GM21737 (cell line): Measurements from ENCODE around the gene FAM199X.
"Not testable (repeated sequence)": the region's sequence is repeated elsewhere in the genome, so short reads cannot be mapped to it uniquely, and the experiment has no call there.

ENCODE experiments used
- ATAC-seq: cut with Tn5 transposase; IDR thresholded peaks from one replicate; pipeline ENCODE4 v1.9.1; 2021; ENCODE audit warnings: mild to moderate bottlenecking, moderate library complexity; ENCODE audit not compliant: unreplicated experiment

FAM199X gene

DNA sequence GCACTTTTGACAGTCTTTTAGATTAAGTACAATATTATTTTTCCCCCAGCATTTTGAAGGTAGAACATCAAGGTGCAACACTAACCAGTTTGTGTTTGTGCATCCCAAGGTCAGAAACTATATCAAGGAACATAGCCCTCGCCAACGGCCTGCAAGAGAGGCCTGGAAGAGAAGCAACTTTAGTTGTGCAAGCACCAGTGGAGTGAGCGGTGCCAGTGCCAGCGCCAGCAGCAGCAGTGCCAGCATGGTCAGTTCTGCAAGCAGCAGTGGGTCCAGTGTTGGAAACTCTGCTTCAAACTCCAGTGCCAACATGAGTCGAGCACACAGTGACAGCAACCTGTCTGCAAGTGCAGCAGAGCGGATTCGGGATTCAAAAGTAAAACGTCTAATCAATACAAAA is 21.7 kb downstream of the FAM199X start:
- ATAC-seq, result no peak

DNA sequence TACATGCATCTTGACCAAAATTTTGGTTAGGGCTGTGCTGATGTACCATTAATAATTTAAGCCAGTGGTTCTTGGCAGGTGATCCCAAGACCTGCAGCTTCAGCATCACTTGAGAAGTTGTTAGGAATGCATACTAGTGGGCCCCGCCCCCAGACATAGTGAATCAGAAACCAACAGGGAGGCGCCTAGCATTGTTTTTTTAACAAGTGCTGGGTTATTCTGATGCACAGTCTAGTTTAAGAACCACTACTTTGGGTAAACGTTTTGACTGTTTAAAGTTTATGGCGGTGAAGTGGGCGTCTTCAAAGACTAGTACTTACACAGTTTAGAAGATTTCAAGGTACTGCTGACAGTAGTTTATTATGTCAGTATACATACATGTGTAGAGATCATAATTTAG is 23.6 kb downstream of the FAM199X start:
- no peak for ATAC-seq

DNA sequence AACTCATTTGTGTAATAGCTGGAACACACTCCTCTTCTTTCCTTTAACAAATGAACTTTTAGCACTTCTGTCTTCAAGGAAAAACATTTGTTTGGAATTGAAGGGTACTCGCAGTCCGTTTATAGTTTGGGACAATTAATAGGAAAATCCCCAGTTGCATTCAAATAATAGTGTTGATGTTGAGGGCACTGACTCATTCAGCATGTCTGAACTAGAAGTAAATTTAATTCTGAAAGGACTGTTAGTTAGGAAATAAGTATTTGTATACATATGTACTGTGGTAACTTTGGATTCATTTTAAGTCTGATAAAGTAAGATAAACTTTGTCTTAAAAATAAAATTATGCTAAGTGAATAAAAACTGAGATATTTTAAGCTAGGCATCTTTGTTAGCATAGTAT is 27.2 kb downstream of the FAM199X start:
- ATAC-seq, result no peak

DNA sequence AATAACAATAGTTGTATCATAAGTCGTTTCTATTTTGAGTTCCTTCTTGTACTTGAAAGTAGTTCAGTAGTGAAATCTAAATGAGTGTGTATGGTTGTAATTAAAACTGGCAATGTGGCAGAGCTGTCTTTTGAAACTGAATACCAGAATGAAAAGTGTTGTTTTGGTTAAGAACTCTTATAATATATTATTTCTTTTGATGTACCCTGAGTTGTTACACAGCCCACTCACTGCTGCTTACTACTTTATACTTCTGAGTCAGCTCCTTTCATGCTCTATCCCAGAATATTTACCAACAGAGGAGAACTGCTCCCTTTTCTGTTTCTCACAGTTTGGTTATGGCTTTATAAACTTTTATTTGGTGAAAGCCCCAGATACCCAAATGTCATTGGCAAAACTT is 28.8 kb downstream of the FAM199X start:
- ATAC-seq, result no peak

DNA sequence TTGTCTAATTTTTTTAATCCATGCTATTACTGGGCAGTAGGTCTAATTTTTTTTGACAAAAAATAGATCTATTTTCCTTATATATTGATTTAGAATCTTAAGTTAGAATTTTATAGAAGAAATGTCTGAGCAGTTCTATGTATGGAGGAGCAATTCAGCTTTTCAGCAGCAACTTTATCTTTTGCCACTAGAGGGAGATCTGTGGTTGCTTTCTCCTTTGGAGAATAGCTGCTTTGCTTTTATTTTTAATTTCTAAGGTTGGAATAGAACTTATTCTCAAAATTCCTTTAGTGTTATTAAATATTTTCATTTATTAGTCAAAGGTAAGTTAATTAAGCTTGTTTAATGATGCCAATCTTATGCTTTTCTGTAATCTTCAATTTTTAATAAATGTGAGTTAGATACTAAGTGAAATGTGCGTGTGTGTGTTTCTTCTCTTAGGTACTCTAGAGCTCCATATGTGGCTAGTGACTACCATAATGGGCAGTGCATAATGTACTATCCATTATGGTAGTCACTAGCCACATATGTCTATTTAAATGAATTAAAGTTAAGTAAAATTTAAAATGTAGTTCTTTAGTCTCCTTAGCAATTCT is 29.3 kb downstream of the FAM199X start:
- no peak for ATAC-seq

DNA sequence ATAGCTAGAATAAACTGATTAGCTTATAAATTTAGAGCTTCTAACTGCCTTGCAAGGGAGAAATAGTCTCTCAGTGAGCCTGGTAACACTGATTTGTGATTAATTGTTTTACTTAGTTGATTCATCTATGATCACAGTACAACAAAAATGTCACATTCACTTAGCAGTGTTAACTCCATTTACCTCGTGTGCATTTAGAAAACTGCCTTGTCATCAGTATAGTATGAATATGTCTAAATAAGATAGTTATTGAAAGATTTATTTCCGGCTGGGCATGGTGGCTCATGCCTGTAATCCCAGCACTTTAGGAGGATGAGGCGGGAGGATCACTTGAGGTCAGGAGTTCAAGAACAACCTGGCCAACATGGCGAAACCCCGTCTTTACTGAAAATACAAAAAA is 39.3 kb downstream of the FAM199X start:
- ATAC-seq, result no peak

DNA sequence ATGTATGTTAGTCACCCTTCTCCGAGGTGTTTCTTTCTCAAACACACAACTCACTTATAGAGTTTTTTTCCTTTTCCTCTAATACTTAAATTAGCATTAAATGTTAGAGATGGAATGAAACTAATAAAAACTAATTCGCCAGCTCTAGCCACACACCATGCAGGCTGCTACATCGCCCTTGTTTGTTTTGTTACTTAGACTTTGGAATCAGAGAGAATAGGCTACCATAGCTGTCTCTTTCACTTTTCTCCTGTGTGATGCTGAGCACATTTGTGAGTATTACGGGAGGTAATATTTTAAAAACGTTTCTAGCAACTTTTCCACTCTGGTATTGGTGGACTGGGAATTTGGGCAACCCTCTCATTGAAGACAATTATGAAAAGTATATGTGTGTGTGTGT is 44.9 kb downstream of the FAM199X start:
- no peak for ATAC-seq

DNA sequence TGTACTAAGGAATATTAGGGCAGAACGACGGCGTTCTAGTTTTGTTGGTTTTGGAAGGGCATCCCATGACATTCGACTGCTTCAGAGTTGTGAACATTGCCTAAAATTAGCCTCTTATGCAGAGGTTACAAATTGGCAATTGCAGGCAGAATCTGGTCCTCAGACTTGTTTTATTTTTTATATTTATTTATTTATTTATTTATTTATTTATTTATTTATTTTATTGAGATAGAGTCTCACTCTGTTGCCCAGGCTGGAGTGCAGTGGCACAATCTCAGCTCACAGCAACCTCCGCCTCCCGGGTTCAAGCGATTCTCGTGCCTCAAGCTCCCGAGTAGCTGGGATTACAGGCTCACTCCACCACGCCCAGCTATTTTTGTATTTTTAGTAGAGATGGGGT is 63.8 kb downstream of the FAM199X start:
- ATAC-seq, result not testable (repeated sequence)
